ENCODE measurements around the gene SSBP4.

Gene SSBP4

GRCh38 chr19:18461471-18461870, 42.3 kb downstream of the SSBP4 start:
- no peak for DNase-seq

GRCh38 chr19:18464646-18465045, 45.4 kb downstream of the SSBP4 start:
- DNase-seq = peak in 55 of 58 donors; percentile 10 to 91 (median 75)

DNA sequence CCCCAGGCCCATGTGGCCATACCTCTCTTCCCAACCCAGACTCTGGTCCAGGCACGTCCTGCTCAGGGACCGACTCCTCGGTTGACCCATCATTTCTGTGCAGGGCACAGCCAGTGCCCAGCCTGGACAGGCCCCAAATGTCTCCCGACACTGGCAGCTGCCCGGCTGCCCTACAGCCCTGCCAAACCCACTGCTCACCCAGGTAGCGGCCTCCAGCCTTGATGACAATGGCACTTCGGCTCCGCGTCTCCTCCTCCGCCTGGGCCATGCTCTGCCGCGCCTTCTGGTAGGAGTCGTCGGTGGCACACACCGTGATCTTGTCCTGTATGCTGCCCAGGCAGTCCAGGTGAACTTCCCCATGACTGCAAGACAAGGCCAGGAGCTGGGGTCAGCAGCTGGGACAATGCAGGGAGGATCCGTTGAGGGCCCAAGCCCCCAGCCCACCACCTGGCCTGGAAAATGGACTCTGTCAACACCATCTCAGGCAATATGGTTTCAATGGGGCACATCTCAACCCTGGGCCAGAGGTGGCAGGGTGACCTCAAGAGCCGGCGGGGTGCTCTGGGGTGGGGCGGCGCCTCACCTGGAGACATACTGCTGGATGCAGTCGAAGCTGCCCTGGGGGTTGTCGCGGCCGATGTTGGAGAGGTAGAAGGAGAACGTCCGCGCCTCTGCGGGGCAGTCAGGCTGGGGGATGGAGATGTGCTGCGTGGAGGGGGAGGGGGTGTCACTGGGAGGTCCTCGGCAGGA, 46.2 kb downstream of the SSBP4 start:
- no peak for DNase-seq

GRCh38 chr19:18465964-18466339, 46.8 kb downstream of the SSBP4 start:
- DNase-seq = no peak

DNA sequence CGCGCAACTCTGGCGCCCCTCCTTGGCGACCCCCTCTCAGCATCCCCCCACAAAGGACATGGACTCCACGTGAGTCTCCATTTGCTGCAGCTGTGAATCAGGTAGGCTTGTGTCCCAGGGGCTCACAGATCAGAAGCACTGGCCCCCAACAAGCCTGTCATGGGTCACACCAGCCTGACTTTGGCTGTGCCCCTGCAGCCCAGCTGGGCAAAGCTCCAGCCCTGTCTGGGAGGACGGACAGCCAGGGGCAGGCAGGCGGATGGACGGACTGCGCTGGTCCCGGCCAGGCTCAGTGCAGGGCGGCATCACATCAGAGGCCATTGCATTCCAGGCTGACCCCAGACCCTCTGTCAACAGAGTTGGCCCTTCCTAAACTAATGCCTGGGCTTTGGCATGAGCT, 47.2 kb downstream of the SSBP4 start:
- DNase-seq = no peak

DNA sequence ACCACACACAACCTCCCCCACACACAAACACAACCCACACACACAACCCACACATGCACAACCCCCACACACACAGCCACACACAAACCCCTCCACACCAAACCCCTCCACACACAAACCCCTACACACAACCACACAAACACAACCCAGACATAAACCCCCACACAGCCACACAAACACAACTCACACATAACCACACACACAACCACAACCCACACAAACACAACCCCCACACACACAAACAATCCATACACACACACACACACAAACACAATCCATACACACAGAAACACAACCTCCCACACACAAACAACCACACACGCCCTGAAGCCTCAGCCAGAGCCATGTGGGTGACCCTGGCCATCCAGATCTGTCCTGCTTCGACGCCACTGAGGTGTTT, 48.8 kb downstream of the SSBP4 start:
- no peak for DNase-seq

GRCh38 chr19:18468517-18468916, 49.3 kb downstream of the SSBP4 start:
- DNase-seq = no peak

- DNase-seq = peak in 20 of 58 donors; percentile 7 to 56 (median 18)
Observed at GRCh38 chr19:18469069-18469846, 50.1 kb downstream of the SSBP4 start.

DNA sequence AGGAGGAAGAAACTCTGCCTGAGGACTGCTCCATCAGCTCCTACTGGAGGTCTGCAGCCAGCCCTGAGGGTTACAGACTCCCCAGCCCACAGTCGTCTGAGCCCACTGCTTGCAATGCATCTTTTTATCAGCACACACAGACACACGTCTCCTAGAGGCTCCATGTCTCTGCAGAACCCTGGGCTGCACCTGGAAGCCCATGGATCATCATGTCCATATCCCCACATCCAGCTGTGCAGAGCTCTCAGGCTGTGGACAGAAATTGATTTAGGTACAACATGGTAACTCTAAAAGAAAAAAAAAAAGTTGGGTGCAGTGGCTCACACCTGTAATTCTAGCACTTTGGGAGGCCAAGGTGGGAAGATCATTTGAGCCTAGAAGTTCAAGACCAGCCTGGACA, 51.6 kb downstream of the SSBP4 start:
- DNase-seq = no peak

GRCh38 chr19:18473003-18473705, 54.0 kb downstream of the SSBP4 start:
- peak in 1 of 58 donors; percentile 11 for DNase-seq

DNA sequence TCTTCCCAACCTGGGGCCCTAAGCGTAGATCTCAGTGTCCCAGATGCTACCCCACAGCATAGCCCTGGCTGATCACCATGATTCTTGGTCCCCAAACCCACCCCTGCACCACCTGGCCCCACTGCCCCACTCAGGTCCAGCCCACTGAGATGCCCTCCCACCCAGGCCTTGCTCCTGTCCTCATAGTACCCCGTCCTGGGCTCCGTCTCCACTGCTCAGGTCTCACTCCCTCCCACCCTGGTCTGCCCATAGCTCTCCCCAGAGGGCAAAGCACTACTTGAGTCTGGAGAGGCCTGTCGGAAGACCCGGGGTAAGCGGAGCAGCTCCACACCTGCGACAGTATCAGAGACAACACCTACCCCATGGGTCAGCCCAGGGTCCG, 54.5 kb downstream of the SSBP4 start:
- no peak for DNase-seq

GRCh38 chr19:18474366-18474887, 55.2 kb downstream of the SSBP4 start:
- DNase-seq = no peak

- DNase-seq = no peak
Observed at GRCh38 chr19:18475004-18475453, 55.8 kb downstream of the SSBP4 start.

DNA sequence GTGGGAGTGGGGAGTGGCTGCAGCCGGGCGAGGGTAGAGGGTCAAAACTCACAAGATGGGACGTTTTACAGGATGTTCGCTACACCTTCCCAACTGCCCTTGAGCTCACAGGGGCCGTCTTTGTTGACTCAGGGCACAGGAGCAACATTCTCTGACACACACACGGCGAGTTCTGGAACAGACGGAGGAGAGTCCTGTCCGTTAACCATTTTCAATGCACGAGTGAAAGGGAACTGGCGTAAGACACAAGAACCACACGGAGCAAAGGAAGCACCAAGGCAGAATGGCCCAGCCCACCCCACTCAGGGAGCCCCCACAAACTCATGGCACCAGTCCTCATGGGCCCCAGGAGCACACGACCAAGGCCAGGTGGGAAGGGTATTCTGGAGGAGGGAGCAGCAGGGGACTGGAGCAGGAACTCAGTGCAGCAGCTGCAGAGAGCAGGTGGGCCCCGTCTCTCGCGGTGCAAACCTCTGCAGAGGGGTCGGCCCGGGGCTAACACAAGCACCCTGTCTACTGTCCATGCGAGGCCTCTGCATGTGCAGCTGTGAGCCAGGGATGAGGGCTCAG, 56.6 kb downstream of the SSBP4 start:
- DNase-seq = no peak

- DNase-seq = no peak
Observed at GRCh38 chr19:18476507-18477041, 57.4 kb downstream of the SSBP4 start.

DNA sequence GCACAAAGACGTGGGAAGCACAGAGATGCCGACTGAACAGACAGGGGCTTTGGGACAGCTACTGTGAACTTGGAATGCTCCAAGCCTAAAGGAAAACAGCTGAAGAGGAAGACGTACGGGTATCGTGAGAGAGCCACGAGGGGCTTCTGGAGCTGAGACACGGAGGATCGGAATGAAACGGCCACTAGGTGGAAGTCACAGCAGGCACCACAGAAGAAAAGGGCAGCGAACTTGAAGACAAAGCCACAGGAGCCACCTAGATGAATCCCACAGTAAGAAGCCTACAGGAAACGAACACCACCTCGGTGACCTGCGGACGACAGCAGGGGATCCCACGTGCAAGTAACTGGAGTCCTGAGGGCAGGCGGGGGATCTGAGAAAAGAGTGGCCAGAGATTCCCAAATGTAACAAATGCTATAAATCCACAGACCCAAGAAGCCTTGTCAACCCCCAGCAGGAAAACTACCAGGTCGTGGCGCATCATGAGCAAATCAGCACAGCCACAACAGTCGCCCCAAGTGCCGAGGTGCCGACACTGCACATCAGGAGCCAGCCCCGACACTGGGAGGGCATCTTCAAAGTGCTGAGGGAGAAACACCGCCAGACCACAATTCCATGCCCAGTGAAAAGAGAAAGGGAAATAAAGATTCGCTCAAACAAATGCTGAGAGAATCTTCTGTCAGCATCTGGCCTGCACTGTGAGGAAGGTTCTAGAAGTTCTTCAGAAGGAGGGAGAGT, 58.0 kb downstream of the SSBP4 start:
- DNase-seq = no peak

DNA sequence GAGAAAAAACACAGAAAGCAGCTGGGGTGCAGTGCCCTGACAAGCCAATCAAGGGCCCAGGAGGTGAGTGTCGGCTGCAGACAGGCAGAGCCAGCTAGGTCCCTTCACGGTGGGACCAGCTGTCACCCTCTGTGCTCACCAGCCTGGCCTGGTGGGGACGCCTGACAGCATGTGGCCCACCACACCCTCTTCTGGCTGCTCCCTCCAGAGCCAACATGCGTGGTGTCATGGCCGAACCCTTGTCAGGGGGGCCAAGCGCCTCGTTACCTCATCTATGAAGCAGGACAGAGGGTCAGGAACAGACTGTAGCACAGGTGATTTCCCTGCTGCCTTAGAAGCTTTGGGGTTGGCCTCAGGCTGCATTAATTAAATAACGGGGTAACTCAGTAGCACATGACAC, 58.8 kb downstream of the SSBP4 start:
- DNase-seq = no peak

DNA sequence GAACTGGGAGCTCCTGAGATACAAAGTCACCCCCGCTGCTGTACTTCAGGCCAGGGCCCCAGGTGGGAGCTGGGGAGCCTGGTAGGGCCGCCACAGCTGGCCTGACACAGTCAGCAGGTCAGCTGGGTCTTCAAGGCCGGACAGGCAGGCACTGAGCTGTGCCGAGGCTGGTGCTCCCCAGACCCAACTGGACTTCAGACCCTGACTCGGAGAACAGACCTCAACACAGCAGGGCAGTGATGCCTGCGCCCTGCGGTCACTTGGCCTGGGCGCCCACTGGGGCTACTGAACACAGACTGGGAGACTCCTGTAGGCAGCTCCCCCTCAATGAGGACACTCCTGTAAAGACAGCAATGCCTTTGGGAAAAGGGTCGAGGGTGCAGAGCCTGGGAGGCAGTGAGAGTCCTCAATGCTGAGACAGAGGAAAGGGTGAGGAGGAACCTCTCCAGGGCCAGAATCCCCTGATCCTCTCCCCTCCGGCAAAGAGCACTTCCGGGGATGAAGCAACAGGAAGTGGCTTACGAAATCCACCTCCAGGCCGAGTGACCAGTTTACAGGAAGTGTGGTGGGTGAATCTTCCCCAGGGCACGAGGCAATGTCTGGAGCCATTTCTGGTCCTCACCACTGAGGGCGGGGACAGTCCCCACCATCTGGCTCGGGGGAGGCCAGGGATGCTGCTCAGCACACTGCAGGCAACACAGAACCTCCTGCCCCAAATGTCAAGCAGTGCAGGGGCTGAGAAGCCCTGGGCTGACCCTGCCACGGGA, 59.5 kb downstream of the SSBP4 start:
- DNase-seq = peak in 28 of 58 donors; percentile 10 to 67 (median 35)

DNA sequence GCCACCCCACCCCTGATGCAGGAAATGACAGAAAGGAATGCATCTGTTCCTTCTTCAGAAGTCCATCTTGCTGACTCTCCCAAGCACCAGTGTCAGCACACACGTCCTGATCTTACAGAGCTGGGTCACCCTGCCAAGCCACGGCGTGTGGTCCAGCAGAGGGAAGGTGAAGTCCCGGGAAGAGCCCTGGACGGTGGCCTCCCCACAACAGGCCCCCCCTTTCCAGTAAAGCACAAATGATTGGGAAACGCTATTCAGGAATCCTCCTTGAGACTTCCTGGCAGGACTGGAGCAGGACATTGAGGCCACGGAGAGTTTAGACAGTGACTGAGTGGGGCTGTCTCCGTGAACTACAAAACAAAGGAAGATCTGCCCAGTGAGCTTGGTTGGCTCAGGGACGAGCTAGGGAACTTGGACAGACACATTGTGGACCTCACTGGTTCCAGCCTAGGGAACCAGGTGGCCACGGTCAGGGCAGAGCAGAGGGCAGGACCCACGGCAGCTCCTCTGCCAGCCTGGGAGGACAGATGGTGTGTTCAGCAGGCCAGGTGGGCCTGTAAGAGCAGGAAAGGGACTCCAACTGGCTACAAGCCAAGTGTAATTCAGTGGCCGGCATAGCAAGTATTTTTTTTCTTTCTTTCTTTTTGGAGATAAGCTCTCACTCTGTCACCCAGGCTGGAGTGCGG, 61.0 kb downstream of the SSBP4 start:
- DNase-seq = peak in 6 of 58 donors; percentile 13 to 49 (median 27)
